ENCODE data around the gene PSME3. TPM values are rescaled to one million over a fixed set of nuclear protein-coding genes. Genes with fewer than 3 reads are reported as not detected.

Gene PSME3
- total RNA-seq, 1 experiment from 2014 or later = 222 TPM

GRCh38 chr17:42803074-42803883, 29.9 kb upstream of the PSME3 start:
- Histone ChIP-seq H3K23ac (ENCODE audit: insufficient read length, low read depth, low read length) (no peak overlapping the region), H4K5ac (ENCODE audit: insufficient read length, low read depth, low read length) (no peak overlapping the region), H4K20me1 (ENCODE audit: control insufficient read depth, insufficient read depth, insufficient read length) (no peaks in the 10 kb centered on the region), H3T11ph (ENCODE audit: low read length) (no peak overlapping the region), H2BK5ac (ENCODE audit: insufficient read length, low read length) (no peak overlapping the region), H4K91ac (ENCODE audit: insufficient read length, low read depth, low read length) (no peak overlapping the region), H2BK15ac (ENCODE audit: low read depth, low read length) (no peak overlapping the region), H3K79me2 (ENCODE audit: insufficient read depth, low read length) (no peaks in the 10 kb centered on the region), H3K27me3 (ENCODE audit: insufficient read depth, low read length) (no peaks in the 10 kb centered on the region), H2AK5ac (ENCODE audit: insufficient read length, low read length) (no peak overlapping the region), H3K56ac (ENCODE audit: insufficient read length, low read depth, low read length) (no peak overlapping the region), H3K79me1 (ENCODE audit: insufficient read depth, low read depth, low read length, poor library complexity, severe bottlenecking) (no peaks in the 10 kb centered on the region), H3K9ac (ENCODE audit: extremely low read depth, insufficient read length, low read length) (no peak overlapping the region), H2BK120ac (ENCODE audit: low read depth, low read length, poor library complexity, severe bottlenecking) (no peak overlapping the region), H3K18ac (ENCODE audit: insufficient read length, low read depth, low read length) (no peak overlapping the region), H3K23me2 (ENCODE audit: insufficient read length, low read depth, low read length, poor library complexity, severe bottlenecking) (no peaks in the 10 kb centered on the region), H3K4me1 (ENCODE audit: insufficient read depth, low read length) (no peaks in the 10 kb centered on the region), H3K4me2 (ENCODE audit: insufficient read depth, insufficient read length, low read length) (no peak overlapping the region), H2AFZ (ENCODE audit: low read length) (no peak overlapping the region), H3K9me3 (ENCODE audit: control insufficient read depth, low read depth, low read length) (no peaks in the 10 kb centered on the region), H2BK12ac (ENCODE audit: insufficient read length, low read depth, low read length) (no peak overlapping the region), H4K8ac (replicated peaks; ENCODE audit: insufficient read length, low read depth, low read length) (no peak overlapping the region), H3K4ac (ENCODE audit: low read depth, low read length) (no peak overlapping the region), H3K27ac (ENCODE audit: insufficient read length, low read depth, low read length) (no peak overlapping the region), H3K14ac (ENCODE audit: insufficient read depth, low read length) (no peak overlapping the region), H2BK20ac (ENCODE audit: low read depth, low read length, poor library complexity, severe bottlenecking) (no peak overlapping the region)
- WGBS (ENCODE audit: extremely low coverage, insufficient read length, low lambda C conversion rate) = no CpG with 5 or more reads among the region's 2 CpGs
- 0 out of 4 replicates have a peak, but pooled peaks cover 0 to 2% of the 10 kb centered on the region in 2 experiments for H3K4me1 Mint-ChIP-seq
- no peak overlapping the region for H3K4me3 Mint-ChIP-seq
- TF ChIP-seq CTCF (conservative IDR thresholded peaks at IDR 0.05) = no peak
- peaks cover 30% of the 10 kb centered on the region for H3K27me3 Mint-ChIP-seq (ENCODE audit: low read depth)
- no peak overlapping the region for H3K27ac Mint-ChIP-seq
- DNase-seq = no peak
- H3K36me3 Mint-ChIP-seq (ENCODE audit: insufficient read depth in 1 of 3, low read depth in 3 of 3) = peaks cover 2 to 7% (median 5%) of the 10 kb centered on the region in 3 experiments; a peak in 5 of 7 replicates
- peaks cover 5 to 8% of the 10 kb centered on the region in 2 experiments for H3K9me3 Mint-ChIP-seq
